HG03159 (cell line): ENCODE measurements around the gene TRANK1.
A peak's percentile ranks its signal among the peaks of the same experiment; 100 is the strongest.
"Not testable (repeated sequence)": the region's sequence is repeated elsewhere in the genome, so short reads cannot be mapped to it uniquely, and the experiment has no call there.

Experiments used
- ATAC-seq: cut with Tn5 transposase; IDR thresholded peaks from one replicate; pipeline ENCODE4 v1.9.1; 2021; ENCODE audit warnings: mild to moderate bottlenecking, moderate library complexity; ENCODE audit not compliant: unreplicated experiment

TRANK1 gene

DNA sequence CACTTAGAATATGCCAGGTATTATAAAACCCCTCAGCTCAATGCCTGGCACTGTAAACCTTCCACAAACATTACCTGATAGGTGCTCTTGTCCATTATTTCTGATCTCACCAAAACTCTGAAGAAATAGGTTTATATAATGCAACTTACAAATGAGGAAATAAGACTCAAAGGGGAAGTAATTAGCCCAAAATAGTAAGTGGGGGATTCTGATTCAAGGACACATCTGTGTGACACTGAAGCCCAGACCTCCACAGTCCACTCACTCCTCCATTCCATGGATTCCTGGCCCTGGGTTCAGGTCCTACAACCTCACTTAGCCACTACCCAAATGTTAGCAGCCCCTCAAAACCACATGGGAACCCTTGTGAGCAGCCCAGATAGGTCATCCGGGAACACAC, 49.9 kb downstream of the TRANK1 start:
- no peak for ATAC-seq

DNA sequence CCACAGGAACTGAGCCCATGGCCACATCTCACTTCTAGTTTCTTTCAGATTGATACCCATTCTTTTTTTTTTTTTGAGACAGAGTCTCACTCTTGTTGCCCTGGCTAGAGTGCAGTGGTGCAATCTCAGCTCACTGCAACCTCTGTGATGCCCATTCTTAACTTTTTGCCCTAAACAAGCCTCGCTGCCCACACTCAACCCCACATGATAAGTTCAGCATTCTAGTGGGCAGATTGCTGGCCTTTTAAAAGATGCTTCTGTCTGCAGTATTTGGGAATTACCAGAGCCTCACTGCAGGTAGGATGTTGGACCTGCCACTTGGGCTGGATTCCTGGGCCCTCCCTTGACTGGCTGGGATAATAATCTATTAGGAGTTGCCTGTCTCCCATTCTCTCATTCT, 51.0 kb downstream of the TRANK1 start:
- ATAC-seq = no peak

- peak; percentile 55 for ATAC-seq
Measured at GRCh38 chr3:36893137-36893557, 51.7 kb downstream of the TRANK1 start.

- ATAC-seq = no peak
Measured at GRCh38 chr3:36892457-36893136, 52.3 kb downstream of the TRANK1 start.

DNA sequence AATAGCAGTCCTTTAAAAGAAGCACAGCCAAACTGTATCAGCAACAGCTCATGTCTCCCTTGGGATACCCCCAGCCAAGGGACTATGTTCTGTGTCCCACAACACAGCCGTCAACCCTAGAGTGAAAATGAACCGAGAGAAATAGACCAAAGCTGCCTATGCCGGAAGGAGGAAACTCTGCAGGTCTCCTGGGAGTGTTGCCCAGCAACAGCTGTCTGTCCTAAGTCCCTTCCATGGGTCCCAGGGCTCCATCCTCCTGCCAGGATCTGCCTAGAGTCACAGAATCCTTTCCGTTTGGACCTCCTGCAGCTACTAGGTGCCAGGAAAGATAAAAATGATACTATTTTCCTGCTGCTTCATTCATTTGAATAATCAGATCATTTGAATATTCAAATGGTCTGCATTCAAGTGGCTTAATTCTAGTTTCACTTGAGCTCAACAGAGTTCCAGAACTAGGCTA, 53.1 kb downstream of the TRANK1 start:
- peak; percentile 58 for ATAC-seq

GRCh38 chr3:36891097-36891496, 53.8 kb downstream of the TRANK1 start:
- not testable (repeated sequence) for ATAC-seq

GRCh38 chr3:36890261-36890660, 54.6 kb downstream of the TRANK1 start:
- ATAC-seq = no peak

DNA sequence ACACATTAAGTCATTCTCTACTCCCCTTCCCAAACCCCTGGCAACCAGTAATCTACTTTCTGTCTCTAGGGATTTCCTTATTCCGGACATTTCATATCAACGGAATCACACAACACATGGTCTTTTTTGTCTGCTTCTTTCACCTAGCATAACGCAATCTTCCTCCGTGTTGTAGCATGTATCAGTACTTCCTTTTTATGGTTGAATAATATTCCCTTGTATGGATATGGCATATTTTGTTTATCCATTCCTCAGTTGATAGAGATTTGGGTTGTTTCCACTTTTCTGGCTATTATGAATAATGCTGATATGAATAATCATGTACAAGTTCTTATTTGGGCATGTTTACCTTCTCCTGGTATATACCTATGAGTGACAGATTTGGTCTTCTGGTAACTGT, 63.1 kb downstream of the TRANK1 start:
- ATAC-seq = no peak

DNA sequence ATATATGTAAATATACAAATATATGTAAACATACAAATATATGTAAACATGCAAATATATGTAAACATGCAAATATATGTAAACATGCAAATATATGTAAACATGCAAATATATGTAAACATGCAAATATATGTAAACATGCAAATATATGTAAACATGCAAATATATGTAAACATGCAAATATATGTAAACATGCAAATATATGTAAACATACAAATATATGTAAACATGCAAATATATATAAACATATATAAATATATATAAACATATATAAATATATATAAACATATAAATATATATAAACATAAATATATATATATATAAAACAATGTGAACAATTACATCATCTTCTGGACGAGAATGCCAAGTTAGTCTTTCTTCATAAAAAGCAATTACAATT, 65.0 kb downstream of the TRANK1 start:
- not testable (repeated sequence) for ATAC-seq

DNA sequence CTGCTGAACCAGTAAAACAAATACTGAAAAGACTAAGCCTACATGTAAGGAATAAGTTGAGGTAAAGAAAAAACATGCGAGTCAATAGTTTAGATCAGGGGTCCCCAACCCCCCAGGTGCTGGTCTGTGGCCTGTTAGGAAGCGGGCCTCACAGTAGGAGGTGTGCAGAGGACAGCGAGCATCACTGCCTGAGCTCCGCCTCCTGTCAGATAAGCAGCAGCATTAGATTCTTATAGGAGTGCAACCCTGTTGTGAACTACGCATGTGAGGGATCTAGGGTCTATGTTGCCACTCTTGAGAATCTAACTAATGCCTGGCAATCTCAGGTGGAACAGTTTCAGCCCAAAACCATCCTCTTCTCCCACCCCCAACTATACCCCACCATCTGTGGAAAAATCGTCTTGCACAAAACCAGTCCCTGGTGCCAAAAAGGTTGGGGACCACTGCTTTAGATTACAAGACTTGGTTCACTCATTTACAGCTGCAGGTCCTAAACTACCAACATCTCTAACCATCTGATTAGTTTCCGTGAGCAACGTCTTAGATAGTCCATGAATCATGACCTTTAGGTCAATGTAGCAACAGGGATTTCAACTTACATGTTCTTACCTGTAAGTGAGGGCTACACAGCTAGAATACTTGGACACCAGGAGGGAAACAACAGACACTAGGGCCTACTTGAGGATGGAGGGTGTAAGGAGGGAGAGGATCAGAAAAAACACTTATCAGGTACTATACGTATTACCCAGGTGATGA, 66.7 kb downstream of the TRANK1 start:
- ATAC-seq = no peak

DNA sequence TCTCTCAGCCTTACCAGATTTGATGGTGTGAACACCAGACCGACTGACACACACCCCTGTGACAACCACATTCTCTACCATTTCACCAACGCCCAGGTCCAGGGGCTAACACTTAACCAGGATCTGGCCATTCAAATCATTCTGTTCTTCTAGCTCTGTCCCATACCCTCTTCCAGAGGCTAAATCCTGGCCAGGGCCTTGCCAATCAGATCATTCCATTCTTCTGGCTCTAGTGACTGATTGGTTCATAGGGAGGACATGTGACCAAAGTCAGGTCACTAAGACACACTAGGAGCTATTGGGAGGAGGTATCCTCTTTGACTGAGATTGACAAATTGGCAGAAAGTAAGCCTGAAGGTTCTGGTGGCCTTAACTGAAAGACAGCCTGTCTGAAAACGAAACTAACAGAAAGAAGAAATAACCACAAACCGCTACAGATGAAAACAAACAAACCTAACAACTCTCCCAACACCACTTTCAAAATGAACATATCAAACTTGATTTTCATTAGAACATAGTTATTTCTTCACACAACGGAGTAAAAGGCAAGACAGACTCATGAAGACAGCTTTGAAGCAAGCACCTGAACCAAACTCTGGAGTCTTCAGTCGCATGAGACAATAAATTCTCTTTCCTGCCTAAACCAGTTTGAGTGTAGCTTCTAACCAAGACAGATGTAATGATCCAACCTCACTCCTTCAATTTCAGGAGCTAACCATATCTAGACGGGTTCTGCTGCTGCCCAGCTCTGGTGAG, 68.5 kb downstream of the TRANK1 start:
- peak; percentile 98 for ATAC-seq

DNA sequence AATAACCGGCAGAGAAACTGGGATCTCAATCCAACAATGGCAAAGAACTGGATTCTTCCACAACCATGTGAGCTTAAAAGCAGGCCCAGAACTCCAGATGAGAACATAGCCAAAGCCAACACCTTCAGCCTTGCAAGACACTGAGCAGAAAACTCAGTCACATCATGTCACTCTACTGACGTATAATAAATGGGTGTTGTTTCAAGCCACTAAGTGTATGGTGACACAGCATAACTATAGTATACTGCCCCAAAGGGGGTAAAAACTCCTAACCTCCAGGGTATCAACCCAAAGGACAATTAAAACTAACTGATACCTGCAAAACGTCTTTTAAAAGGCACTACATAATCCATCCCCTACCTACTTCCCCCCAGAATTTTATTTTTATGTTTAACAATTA, 69.5 kb downstream of the TRANK1 start:
- ATAC-seq = no peak

- no peak for ATAC-seq
Measured at GRCh38 chr3:36874424-36874823, 70.4 kb downstream of the TRANK1 start.

GRCh38 chr3:36871379-36872126, 73.3 kb downstream of the TRANK1 start:
- no peak for ATAC-seq

DNA sequence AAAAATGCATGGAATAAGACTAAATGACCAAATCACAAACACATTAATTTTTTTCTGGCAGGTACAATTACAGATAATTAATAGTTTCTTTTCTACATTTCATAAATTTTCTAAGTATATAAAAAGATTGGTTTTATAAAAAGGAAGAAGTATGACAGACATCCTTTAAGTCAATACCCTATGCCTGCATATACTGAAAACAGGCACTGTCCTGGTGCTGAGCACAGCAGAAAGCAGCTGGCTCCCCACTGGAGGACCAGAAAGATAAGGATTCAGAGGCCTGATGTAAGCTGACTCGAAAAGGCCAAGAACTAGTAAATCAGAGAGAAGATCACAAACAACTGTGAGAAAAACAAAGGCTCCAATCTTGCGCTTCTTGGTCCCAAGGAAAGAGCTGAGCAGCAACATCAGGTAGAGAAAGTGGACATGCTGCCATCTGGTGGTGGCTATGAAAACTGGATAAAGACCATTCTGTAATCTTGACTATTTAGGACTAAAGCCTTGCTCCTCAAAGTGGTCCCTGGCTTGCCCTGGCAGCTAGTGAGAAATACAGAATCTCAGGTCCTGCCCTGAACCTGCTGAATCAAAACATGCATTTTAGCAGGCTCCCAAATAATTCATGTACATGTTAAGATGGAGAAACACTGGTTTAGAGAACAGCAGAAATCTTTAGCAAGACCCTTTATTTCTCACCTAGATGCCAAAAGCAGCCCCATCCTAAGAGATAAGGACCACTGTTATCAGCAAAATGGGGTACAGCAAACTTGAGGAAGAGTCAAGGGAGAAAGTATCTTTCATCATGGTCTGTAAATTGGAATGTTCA, 76.0 kb downstream of the TRANK1 start:
- ATAC-seq = peak; percentile 92

- ATAC-seq = no peak
Measured at GRCh38 chr3:36867810-36868209, 77.0 kb downstream of the TRANK1 start.

- ATAC-seq = no peak
Measured at GRCh38 chr3:36866368-36866767, 78.5 kb downstream of the TRANK1 start.

- ATAC-seq = no peak
Measured at GRCh38 chr3:36864180-36865053, 80.4 kb downstream of the TRANK1 start.
